Glomerular endothelial cell (primary cell): ENCODE results near the gene APOBEC3G. TPM values are rescaled to one million over a fixed set of nuclear protein-coding genes. Genes with fewer than 3 reads are reported as not detected.
"Not testable (repeated sequence)": the region's sequence is repeated elsewhere in the genome, so short reads cannot be mapped to it uniquely, and the experiment has no call there.

Experiments
- DNase-seq: peaks from one replicate; pipeline ENCODE4 v3.0.0-alpha.2; 2011; ENCODE audit warnings: low read depth, low spot score; ENCODE audit errors: extremely low read depth
- total RNA-seq: library from RNA; depleted of rRNA; stranded (reverse); fragments of >200 nt; gene quantifications from 2 replicates; pipeline ENCODE4 v1.2.3, GENCODE V29; 2015

APOBEC3G gene
- 7.5 and 10.2 TPM in 2 replicates for total RNA-seq

DNA sequence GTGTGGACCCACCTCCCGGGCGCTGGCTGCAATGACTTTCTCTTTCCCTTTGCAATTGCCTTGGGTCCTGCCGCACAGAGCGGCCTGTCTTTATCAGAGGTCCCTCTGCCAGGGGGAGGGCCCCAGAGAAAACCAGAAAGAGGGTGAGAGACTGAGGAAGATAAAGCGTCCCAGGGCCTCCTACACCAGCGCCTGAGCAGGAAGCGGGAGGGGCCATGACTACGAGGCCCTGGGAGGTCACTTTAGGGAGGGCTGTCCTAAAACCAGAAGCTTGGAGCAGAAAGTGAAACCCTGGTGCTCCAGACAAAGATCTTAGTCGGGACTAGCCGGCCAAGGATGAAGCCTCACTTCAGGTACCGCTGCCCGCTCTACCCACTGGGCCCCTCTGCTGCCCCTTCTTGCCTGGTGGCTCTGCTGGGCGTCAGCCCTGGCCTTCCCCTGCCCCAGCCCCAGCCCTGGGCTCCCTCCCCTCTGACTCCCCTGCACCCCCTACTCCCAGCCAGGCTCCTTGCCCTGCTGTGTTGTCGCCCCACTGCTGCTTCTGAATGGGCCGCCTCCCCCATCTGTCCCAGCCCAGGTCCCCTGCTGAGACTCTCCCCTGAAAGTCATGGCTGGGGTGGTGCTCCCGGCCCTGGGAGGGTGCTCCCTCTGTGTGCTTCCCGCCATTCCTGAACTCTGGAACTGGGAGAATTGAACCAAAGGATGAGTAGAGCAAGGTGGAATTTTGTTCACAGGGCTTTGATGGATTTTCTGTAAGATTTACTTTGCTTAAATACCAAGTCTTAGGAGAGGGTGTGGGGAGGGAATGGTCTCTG lies at the start of gene APOBEC3G:
APOBEC3G (plus strand) TSS at position 250 of the 815 bp plus-strand sequence; CDS start at position 337, 87 bp downstream.
- DNase-seq: not testable (repeated sequence)

DNA sequence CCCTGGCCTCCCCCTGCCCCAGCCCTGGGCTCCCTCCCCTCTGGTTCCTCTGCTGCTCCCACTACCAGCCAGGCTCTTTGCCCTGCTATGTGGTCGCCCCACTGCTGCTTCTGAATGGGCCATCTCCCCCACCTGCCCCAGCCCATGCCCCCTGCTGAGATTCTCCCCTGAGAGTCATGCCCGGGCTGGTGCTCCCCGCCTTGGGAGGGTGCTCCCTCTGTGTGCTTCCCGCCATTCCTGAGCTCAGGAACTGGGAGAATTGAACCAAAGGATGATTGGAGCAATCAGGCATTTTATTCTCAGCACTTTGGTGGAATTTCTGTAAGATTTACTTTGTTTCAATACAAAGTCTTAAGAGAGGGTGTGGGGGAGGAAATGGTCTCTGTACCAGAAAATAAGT lies 49.4 kb upstream of the APOBEC3G start:
- no peak for DNase-seq

DNA sequence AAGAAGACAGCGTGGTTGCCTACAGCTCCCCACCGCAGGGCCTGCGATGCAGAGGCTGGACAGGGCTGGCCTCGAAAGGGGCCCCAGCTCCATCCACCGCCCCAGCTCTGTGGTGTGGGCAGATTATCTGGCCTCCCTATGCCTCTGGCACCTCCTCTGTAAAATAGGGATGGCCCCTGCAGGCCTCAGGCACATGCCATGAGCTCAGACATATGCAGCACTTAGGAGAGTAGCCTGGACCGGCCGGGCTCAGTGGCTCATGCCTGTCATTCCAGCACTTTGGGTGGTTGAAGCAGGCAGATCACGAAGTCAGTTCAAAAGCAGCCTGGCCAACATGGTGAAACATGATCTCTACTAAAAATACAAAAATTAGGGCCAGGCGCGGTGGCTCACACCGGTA lies 48.8 kb upstream of the APOBEC3G start:
- DNase-seq: no peak

DNA sequence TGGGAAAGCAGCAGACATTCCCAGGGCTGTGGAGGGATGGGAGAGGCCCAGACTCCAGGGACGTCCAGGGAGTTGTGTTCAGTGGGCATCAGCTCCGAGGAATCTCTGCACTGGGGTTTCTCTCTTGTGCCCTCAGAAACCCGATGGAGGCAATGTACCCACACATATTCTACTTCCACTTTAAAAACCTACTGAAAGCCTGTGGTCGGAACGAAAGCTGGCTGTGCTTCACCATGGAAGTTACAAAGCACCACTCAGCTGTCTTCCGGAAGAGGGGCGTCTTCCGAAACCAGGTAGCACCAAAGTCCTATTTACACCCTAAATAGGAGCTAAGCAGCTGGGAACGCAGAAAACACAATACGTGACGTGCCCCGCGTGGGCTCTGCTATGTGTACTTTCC lies 47.8 kb upstream of the APOBEC3G start:
- DNase-seq: no peak

DNA sequence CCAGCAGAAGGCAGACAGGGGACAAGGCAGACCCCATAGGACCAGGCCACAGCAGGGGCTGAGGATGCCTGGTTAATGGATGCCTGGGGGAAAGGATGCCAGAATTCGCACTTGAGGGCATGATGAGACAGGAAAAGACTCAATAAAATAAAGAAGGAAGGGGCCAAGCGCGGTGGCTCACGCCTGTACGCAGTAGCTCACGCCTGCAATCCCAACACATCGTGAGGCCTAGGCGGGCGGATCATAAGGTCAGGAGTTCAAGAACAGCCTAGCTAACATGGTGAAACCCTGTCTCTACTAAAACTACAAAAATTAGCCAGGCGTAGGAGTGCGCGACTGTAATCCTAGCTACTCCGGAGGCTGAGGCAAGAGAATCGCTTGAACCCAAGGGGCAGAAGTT lies 46.4 kb upstream of the APOBEC3G start:
- no peak for DNase-seq

DNA sequence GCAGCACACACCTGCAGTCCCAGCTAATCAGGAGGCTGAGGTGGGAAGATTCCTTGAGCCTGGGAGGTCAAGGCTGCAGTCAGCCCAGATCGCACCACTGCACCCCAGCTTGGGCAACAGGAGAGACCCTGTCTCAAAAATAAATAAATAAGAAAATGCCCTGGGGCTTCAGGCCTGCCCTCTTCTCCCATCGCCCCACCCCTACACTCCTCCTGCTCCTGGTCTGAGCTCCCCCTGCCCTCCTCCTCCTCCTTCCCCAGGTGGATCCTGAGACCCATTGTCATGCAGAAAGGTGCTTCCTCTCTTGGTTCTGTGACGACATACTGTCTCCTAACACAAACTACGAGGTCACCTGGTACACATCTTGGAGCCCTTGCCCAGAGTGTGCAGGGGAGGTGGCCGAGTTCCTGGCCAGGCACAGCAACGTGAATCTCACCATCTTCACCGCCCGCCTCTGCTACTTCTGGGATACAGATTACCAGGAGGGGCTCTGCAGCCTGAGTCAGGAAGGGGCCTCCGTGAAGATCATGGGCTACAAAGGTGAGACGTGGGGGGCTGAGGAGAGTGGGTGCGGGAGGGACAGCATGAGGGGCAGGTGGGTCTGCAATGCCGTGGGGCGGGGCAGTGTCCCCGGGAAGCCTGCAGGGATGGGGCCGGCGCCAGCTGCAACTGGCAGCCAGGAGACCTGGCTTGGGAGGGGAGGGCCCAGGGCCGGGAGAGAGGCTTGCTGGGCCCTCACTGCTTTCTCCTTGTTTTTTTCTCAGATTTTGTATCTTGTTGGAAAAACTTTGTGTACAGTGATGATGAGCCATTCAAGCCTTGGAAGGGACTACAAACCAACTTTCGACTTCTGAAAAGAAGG lies 45.4 kb upstream of the APOBEC3G start:
- DNase-seq: not testable (repeated sequence)

DNA sequence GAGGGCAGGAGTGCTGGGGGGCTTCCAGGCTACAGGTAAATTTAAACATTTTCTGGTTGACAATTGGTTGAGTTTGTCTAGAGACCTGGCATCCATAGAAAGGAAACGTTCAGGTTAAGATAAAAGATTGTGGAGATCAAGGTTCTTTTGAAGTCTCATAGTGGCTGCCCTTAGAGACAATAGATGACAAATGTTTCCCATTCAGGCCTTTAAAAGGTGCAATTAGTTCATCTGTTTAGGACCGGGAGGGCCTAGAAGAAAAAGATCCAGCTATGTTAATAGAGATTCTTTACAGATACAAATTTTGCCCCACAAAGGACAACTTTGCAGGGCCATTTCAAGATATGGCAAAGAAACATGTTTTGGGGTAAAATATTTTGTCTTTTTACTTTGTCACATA lies 40.0 kb upstream of the APOBEC3G start:
- DNase-seq: not testable (repeated sequence)

DNA sequence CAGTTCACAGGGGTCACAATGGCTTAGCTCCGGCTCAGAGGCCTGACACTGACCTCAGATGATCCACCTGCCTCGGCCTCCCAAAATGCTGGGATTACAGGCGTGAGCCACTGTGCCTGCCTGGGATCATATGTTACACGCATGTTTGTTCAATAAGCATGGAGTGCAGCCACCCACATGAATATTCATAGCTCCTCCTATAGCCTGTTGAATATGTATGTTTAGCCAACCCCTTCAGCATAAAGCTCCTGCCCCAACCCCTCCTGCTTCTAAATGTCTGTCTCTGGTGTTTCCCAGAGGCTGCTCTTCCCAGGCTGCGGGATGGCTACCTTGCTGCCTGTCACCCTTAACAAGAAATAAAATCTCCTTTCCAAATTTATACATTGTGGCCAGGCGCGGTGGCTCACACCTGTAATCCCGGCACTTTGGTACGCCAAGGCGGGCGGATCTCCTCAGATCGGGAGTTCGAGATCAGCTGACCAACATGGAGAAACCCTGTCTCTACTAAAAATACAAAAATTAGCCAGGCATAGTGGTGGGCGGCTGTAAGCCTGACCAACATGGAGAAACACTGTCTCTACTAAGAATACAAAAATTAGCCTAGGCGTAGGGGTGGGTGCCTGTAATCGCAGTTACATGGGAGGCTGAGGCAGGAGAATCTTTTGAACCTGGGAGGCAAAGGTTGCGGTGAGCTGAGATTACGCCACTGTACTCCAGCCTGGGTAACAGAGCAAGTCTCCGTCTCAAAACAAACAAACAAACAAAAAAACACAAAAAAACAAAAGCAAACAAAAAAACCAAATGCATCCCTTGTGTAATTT lies 37.6 kb upstream of the APOBEC3G start:
- no peak for DNase-seq

DNA sequence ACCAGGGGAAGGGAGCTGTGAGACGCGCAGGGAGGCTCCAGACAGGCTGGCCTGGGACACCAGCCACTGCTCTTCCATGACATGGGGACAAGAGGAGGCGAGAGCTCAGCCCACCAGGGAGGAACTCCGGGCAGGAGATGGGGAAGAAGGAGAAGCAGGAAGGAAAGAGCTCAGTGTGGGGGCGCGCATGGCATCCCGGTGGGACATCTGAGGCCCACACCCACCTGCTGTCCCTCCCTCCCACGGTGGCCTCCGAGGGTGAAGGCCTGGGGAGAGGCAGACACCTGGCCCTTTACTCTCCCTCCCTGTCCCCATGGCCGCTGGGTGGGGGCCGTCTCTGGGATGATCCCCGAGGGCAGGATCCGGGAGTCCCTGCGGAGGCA lies 36.9 kb upstream of the APOBEC3G start:
- DNase-seq: not testable (repeated sequence)

DNA sequence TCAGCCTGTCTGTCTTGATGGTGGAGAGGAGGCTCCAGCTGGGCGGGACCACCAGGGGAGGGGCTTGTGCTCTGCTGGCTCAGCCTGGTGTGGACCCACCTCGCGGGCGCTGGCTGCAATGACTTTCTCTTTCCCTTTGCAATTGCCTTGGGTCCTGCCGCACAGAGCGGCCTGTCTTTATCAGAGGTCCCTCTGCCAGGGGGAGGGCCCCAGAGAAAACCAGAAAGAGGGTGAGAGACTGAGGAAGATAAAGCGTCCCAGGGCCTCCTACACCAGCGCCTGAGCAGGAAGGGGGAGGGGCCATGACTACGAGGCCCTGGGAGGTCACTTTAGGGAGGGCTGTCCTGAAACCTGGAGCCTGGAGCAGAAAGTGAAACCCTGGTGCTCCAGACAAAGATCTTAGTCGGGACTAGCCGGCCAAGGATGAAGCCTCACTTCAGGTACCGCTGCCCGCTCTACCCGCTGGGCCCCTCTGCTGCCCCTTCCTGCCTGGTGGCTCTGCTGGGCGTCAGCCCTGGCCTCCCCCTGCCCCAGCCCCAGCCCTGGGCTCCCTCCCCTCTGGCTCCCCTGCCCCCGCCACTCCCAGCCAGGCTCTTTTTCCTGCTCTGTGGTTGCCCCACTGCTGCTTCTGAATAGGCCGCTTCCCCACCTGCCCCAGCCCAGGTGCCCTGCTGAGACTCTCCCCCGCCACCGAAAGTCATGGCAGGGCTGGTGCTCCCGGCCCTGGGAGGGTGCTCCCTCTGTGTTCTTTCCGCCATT lies 36.4 kb upstream of the APOBEC3G start, which contains the start of gene APOBEC3F:
APOBEC3F (plus strand) TSS at position 327 of the 759 bp plus-strand sequence; CDS start at position 424, 97 bp downstream.
- not testable (repeated sequence) for DNase-seq

DNA sequence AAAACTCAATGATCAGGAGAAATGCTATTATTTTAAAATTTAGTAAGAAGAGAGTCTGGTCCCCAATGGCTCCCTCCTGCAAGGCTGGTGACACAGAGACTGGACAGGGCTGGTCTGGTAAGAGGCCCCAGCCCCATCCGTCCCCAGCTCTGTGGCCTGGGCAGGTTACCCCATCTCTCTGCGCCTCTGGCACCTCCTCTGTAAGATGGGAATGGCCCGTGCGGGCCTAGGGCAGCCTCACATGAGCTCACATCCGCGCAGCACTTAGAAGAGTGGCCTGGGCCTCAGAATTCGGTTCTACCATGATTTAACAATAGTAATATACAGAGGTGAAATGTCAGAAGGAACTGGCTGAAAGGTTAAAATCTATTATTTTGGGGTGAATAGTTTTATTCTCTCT lies 35.2 kb upstream of the APOBEC3G start:
- no peak for DNase-seq

DNA sequence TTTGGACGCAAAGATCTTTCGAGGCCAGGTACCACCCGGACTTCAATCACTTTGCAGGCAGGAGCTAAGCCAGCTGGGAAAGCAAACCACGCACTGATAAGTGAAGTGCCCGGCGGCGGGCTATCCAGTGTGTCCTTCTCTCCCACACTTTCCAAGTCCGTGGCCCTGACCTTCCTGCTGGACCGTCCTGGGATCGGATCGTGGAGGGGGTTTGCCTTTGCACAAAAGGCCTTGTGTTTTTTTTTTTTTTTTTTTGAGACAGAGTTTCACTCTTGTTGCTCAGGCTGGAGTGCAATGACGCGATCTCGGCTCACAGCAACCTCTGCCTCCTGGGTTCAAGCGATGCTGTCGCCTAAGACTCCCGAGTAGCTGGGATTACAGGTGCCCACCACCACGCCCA lies 34.0 kb upstream of the APOBEC3G start:
- DNase-seq: not testable (repeated sequence)

DNA sequence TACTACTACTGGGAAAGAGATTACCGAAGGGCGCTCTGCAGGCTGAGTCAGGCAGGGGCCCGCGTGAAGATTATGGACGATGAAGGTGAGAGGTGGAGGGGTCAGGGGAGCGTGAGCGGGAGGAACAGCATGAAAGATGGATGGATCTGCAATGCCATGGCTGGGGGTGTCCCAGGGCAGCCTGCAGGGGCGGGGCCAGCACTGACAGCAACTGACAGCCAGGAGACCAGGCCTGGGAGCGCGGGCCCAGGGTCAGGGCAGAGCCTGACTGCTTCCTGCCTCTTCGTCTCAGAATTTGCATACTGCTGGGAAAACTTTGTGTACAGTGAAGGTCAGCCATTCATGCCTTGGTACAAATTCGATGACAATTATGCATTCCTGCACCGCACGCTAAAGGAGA lies 31.9 kb upstream of the APOBEC3G start:
- DNase-seq: not testable (repeated sequence)

DNA sequence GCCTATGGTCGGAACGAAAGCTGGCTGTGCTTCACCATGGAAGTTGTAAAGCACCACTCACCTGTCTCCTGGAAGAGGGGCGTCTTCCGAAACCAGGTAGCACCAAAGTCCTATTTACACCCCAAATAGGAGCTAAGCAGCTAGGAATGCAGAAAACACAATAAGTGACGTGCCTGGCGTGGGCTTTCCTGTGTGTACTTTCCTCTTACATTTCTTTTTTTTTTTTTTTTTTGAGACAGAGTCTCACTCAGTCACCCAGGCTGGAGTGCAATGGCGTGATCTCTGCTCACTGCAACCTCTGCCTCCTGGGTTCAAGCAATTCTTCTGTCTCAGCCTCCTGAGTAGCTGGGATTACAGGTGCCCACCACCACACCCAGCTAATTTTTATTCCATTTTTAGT lies 27.6 kb upstream of the APOBEC3G start:
- not testable (repeated sequence) for DNase-seq

DNA sequence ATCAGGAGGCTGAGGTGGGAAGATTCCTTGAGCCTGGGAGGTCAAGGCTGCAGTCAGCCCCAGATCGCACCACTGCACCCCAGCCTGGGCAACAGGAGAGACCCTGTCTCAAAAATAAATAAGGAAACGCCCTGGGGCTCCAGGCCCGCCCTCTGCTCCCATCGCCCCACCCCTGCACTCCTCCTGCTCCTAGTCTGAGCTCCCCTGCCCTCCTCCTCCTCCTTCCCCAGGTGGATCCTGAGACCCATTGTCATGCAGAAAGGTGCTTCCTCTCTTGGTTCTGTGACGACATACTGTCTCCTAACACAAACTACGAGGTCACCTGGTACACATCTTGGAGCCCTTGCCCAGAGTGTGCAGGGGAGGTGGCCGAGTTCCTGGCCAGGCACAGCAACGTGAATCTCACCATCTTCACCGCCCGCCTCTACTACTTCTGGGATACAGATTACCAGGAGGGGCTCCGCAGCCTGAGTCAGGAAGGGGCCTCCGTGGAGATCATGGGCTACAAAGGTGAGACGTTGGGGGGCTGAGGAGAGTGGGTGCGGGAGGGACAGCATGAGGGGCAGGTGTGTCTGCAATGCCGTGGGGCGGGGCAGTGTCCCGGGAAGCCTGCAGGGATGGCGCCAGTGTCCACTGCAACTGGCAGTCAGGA lies 25.1 kb upstream of the APOBEC3G start:
- not testable (repeated sequence) for DNase-seq

DNA sequence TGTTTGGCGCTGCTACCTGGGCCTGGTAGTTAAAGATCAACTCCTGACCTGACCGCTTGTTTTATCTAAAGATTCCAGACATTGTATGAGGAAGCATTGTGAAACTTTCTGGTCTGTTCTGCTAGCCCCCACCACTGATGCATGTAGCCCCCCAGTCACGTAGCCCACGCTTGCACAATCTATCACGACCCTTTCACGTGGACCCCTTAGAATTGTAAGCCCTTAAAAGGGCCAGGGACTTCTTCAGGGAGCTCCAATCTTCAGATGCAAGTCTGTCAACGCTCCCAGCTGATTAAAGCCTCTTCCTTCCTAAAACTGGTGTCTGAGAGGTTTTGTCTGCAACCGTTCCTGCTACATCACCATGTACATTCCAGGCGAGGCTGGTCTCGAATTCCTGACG lies 21.4 kb upstream of the APOBEC3G start:
- no peak for DNase-seq

DNA sequence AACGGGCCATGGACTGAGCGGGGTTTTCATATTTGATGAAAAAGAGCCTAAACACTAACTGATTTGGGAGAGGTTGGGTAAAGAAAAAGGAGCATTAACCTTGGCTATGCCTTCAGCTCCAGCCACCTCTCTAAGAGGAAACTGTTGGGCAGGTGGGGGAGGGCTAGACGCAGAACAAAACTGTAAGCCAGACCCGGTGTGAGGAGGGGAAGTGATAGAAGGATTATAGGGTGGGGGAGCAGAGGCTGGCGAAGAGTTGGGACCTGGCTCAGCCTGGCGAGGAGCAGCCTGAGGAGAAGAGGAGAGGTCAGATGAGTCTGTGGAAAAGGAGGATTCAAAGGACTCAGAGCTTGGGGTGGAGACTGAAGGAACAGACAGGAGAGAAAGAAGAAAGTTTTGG lies 15.8 kb upstream of the APOBEC3G start:
- not testable (repeated sequence) for DNase-seq

DNA sequence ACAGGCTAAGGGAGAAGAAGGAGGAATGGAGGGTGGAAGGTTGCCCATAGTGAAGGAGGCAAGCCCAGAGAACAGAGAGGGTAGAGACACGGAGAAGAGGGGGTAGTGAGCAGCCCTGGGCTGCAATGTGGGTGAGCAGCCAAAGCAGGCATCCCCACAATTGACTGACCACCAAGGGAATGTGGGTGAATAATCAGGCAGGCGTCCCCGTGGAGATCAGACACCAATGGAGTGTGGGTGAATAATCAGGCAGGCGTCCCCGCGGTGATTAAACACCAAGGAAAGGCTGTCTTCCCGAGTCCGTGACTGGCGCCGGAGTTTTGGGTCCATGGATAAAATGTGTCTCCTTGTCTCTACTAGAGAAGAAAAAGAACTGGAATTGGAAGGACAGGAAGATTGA lies 15.1 kb upstream of the APOBEC3G start:
- not testable (repeated sequence) for DNase-seq

DNA sequence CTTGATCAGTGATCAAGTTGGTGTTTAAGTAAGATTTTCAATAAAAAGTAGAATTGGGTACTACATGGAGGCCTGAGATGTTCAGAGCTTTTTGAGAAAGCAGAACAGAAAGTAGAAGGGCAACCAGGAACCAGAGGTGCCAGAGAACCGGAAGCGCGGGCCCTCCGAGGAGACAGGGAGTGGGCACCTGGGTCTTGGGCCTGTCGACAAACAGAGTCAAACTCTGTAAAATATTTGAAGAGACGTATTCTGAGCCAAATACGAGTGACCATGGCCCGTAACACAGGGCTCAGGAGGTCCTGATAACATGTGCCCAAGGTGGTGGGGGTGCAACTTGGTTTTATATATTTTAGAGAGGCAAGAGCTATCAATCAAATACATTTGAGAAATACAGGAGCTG lies 13.2 kb upstream of the APOBEC3G start:
- DNase-seq: not testable (repeated sequence)
